ENCODE measurements around the gene ACSM6.

The ACSM6 gene

DNA sequence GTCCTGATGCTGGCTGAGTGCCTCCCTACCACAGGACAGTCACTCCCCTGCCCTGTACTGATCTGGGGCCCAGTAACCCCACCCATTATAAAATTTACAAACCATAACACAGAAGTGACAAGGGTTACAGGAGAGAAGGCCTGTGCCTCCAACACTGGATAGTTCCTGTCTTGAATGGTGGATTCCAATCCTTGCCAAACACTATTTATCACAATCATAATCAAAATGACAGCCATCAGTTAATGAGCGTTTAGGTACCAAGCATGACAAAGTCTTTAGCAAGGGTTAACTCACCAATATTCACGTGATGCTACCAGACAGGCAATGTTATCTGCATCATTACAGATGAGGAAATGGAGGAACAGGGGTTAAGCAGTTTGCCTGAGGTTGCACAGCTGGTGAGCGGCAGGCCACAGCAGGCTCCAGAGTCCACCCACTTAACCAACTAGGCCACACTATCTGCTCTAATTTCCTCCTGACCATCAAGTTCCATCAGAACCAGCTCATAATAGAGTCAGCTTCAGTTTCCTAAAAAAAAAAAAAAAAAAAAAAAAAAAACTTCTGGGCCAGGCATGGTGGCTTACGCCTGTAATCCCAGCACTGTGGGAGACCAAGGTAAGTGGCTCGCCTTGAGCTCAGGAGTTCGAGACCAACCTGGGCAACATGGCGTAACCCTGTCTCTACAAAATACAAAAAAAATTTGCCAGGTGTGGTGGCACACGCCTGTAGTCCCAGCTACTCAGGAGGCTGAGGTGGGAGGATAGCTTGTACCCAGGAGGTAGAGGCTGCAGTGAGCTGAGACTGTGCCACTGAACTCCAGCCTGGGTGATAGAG lies 82.5 kb downstream of the ACSM6 start:
- TF ChIP-seq POLR2AphosphoS5 (IDR thresholded peaks at IDR 0.05; ENCODE audit: low read depth, low read length): no peak
- TF ChIP-seq TAF1 (IDR thresholded peaks at IDR 0.05; ENCODE audit: borderline replicate concordance, insufficient read depth, low read length): no peak
- TF ChIP-seq SIN3A (IDR thresholded peaks at IDR 0.05; ENCODE audit: borderline replicate concordance, insufficient read depth, low read length): no peak
- TF ChIP-seq, protein P1, sequence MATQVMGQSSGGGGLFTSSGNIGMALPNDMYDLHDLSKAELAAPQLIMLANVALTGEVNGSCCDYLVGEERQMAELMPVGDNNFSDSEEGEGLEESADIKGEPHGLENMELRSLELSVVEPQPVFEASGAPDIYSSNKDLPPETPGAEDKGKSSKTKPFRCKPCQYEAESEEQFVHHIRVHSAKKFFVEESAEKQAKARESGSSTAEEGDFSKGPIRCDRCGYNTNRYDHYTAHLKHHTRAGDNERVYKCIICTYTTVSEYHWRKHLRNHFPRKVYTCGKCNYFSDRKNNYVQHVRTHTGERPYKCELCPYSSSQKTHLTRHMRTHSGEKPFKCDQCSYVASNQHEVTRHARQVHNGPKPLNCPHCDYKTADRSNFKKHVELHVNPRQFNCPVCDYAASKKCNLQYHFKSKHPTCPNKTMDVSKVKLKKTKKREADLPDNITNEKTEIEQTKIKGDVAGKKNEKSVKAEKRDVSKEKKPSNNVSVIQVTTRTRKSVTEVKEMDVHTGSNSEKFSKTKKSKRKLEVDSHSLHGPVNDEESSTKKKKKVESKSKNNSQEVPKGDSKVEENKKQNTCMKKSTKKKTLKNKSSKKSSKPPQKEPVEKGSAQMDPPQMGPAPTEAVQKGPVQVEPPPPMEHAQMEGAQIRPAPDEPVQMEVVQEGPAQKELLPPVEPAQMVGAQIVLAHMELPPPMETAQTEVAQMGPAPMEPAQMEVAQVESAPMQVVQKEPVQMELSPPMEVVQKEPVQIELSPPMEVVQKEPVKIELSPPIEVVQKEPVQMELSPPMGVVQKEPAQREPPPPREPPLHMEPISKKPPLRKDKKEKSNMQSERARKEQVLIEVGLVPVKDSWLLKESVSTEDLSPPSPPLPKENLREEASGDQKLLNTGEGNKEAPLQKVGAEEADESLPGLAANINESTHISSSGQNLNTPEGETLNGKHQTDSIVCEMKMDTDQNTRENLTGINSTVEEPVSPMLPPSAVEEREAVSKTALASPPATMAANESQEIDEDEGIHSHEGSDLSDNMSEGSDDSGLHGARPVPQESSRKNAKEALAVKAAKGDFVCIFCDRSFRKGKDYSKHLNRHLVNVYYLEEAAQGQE (IDR thresholded peaks at IDR 0.05; ENCODE audit: insufficient read depth in 1 of 2, low read depth in 2 of 2, low read length in 2 of 2): no peak
- no peak for TF ChIP-seq FOXP2 (optimal IDR thresholded peaks at IDR 0.05; ENCODE audit: borderline replicate concordance, extremely low read depth, extremely low read length, insufficient read depth)

DNA sequence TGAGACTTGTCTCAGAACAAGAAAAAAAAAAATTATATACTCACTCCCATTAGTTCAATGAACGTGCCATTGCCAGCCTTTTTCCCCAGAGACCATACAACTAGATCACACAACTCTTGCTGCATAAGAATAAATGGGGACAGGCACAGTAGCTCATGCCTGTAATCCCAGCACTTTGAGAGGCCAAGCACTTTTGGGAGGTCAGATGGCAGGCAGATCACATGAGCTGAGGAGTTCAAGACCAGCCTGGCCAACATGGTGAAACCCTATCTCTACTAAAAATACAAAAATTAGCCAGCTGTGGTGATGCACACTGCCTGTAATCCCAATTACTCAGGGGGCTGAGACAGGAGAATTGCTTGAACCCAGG lies 83.1 kb downstream of the ACSM6 start:
- TF ChIP-seq SIN3A (IDR thresholded peaks at IDR 0.05; ENCODE audit: borderline replicate concordance, insufficient read depth, low read length) (no peak), POLR2AphosphoS5 (IDR thresholded peaks at IDR 0.05; ENCODE audit: low read depth, low read length) (no peak), TAF1 (IDR thresholded peaks at IDR 0.05; ENCODE audit: borderline replicate concordance, insufficient read depth, low read length) (no peak), FOXP2 (optimal IDR thresholded peaks at IDR 0.05; ENCODE audit: borderline replicate concordance, extremely low read depth, extremely low read length, insufficient read depth) (no peak)
- TF ChIP-seq, protein P1 (IDR thresholded peaks at IDR 0.05; ENCODE audit: insufficient read depth in 1 of 2, low read depth in 2 of 2, low read length in 2 of 2): no peak

DNA sequence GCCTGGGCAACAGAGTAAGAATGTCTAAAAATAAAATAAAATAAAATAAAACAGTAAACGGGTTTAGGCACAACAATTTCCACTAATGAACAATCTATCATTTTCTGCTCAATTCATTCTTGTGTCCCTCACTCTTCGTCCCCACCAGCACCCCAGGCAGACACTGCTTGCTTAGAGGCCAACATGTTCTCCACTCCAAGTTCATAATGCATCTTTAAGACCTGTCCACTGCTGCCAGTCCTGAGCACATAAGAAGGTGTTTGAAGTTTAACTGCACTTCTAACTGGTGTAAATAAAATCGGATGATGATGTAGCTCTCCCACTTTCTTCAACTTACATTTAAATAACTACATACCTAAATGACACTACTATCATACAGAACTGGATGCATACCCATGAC lies 83.6 kb downstream of the ACSM6 start:
- TF ChIP-seq, protein P1 (IDR thresholded peaks at IDR 0.05; ENCODE audit: insufficient read depth in 1 of 2, low read depth in 2 of 2, low read length in 2 of 2): no peak
- no peak for TF ChIP-seq SIN3A (IDR thresholded peaks at IDR 0.05; ENCODE audit: borderline replicate concordance, insufficient read depth, low read length)
- no peak for TF ChIP-seq TAF1 (IDR thresholded peaks at IDR 0.05; ENCODE audit: borderline replicate concordance, insufficient read depth, low read length)
- no peak for TF ChIP-seq POLR2AphosphoS5 (IDR thresholded peaks at IDR 0.05; ENCODE audit: low read depth, low read length)
- TF ChIP-seq FOXP2 (optimal IDR thresholded peaks at IDR 0.05; ENCODE audit: borderline replicate concordance, extremely low read depth, extremely low read length, insufficient read depth): no peak
